Thyroid gland (tissue), 4 donors: ENCODE data around the gene CCDC8. TPM values are rescaled to one million over a fixed set of nuclear protein-coding genes. Genes with fewer than 3 reads are reported as not detected.

Experiments
- DNase-seq, 2 donors: peaks; one replicate each; pipeline ENCODE4 v3.0.0-alpha.2; 2019
- H3K27ac ChIP-seq, 3 donors: fragments of 200-600 bp; sonication (generic); 1 replicate in 2 of 3; 2 replicates in 1 of 3; pipeline ENCODE4 v1.5.1; 2016 to 2019; ENCODE audit warnings: mild to moderate bottlenecking in 1 of 3, moderate library complexity in 1 of 3
- H3K27me3 ChIP-seq: fragments of 200-600 bp; sonication (generic); one replicate; pipeline ENCODE4 v1.5.1; 2019
- H3K36me3 ChIP-seq, 2 donors: fragments of 200-600 bp; sonication (generic); one replicate each; pipeline ENCODE4 v1.5.1; 2016 to 2019
- H3K4me1 ChIP-seq, 2 donors: fragments of 200-600 bp; sonication (generic); one replicate each; pipeline ENCODE4 v1.5.1; 2017 to 2019
- H3K4me3 ChIP-seq, 3 donors: fragments of 200-600 bp; sonication (generic); replicated peaks in 1 of 3; 1 replicate in 2 of 3; 2 replicates in 1 of 3; pipeline ENCODE4 v1.5.1; 2016; ENCODE audit warnings: mild to moderate bottlenecking in 1 of 3
- H3K9me3 ChIP-seq: fragments of 200-600 bp; sonication (generic); one replicate; pipeline ENCODE4 v1.5.1; 2017
- CTCF ChIP-seq, 6 experiments: fragments of 200-600 bp in 3 of 6; fragments of 450-650 bp in 3 of 6; sonication (generic) in 3 of 6; IDR thresholded peaks; one replicate each; pipeline ENCODE4 v1.5.1; 2016 to 2019; ENCODE audit warnings: antibody characterized with exemption in 6 of 6, mild to moderate bottlenecking in 2 of 6, inconsistent platforms in 1 of 6, moderate library complexity in 1 of 6
- POLR2A ChIP-seq, 2 donors: fragments of 450-650 bp; IDR thresholded peaks; one replicate each; pipeline ENCODE4 v1.6.1; 2017; ENCODE audit warnings: antibody characterized with exemption in 2 of 2, mild to moderate bottlenecking in 2 of 2, moderate library complexity in 1 of 2
- WGBS, 2 donors: methylation state at CpG; one replicate each; pipeline ENCODE4 v1.1.5; 2017; 5-methylcytosine and 5-hydroxymethylcytosine counted together
- intact Hi-C: fragments of 100-400 bp; cut with DNase I; formaldehyde crosslinking; loops from one replicate; pipeline ENCODE4 v1.15.1; 2023
- total RNA-seq, 4 donors: library from RNA; depleted of rRNA; stranded (reverse); fragments of >200 nt; gene quantifications; one replicate each; pipeline ENCODE4 v1.2.3, GENCODE V29; 2016

CCDC8 gene
- total RNA-seq, 4 donors from 2014 or later = 16.8 to 34.9 (median 29.3) TPM

DNA sequence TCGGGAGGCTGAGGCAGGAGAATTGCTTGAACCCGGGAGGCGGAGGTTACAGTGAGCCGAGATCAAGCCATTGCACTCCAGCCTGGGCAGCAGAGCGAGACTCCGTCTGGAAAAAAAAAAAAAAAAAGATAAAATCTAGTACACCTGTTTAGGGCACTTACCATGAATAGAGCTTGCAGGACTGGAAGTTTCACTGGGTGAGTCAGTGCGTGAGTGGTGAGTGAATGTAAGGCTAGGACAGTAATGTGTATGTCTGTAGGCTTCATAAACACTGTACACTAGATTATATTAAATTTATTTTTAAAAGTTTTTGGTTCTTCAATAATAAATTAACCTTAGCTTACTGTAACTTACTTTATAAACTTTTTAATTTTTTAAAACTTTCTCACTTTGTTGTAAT is 43.5 kb downstream of the CCDC8 start:
- Histone ChIP-seq H3K27me3 (no peaks in the 10 kb centered on the region), H3K4me3 (no peak overlapping the region), H3K27ac (no peak overlapping the region), H3K9me3 (no peaks in the 10 kb centered on the region), H3K36me3 (peaks cover 4 to 5% of the 10 kb centered on the region in 2 donors), H3K4me1 (peaks cover 23 to 28% of the 10 kb centered on the region in 2 donors)
- 80 to 82% methylated on average over 7 of the region's 7 CpGs for WGBS, 2 donors
- intact Hi-C loops = loop anchor here (2.0 kb wide), 1 partner anchor 21 kb away; no protein-coding TSS in a partner anchor
- DNase-seq = no peak
- TF ChIP-seq CTCF (IDR thresholded peaks at IDR 0.05) = no peak
- TF ChIP-seq POLR2A (IDR thresholded peaks at IDR 0.05) = no peak

GRCh38 chr19:46368116-46368515 is 45.2 kb downstream of the CCDC8 start:
- WGBS, 2 donors = 89 to 94% methylated on average over 7 of the region's 7 CpGs
- no peak for DNase-seq

DNA sequence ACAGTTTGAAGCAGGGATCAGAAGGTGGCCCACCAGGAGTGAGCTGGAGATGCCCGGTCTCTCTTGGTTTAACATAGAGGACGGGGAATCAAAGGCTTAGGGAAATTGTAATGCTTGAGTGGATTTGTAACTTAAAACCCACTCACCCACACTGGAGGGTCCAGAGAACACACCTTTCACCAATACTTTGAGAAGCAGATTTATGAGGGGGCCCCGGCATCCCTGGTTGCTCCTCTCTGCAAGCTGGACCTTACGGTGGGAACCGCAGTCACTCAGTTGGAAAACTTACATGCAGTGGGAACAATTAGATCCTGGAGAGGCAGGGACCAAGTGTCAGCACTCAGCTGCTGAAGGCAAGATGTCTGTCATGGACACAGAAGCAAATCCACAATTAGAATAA is 45.9 kb downstream of the CCDC8 start:
- TF ChIP-seq CTCF (IDR thresholded peaks at IDR 0.05) (no peak), POLR2A (IDR thresholded peaks at IDR 0.05) (no peak)
- H3K9me3 ChIP-seq = no peaks in the 10 kb centered on the region
- no peak overlapping the region for H3K4me3 ChIP-seq
- no peak overlapping the region for H3K27ac ChIP-seq
- H3K36me3 ChIP-seq = peaks cover 10 to 11% of the 10 kb centered on the region in 2 donors
- no peak for DNase-seq
- peaks cover 1 to 6% of the 10 kb centered on the region in 2 donors for H3K4me1 ChIP-seq
- intact Hi-C loops = no loop called here
- WGBS, 2 donors = 85 to 92% methylated on average over 5 of the region's 5 CpGs
- no peaks in the 10 kb centered on the region for H3K27me3 ChIP-seq

More at GRCh38 chr19:46368116-46368515, 45.2 kb downstream of the CCDC8 start:
- H3K36me3 ChIP-seq = peaks cover 10 to 11% of the 10 kb centered on the region in 2 donors
- intact Hi-C loops = loop anchor here (2.0 kb wide), 1 partner anchor 19 kb away; no protein-coding TSS in a partner anchor
- H3K4me1 ChIP-seq = peaks cover 8 to 11% of the 10 kb centered on the region in 2 donors
- no peaks in the 10 kb centered on the region for H3K27me3 ChIP-seq
- no peaks in the 10 kb centered on the region for H3K9me3 ChIP-seq
- H3K27ac ChIP-seq = no peak overlapping the region
- no peak overlapping the region for H3K4me3 ChIP-seq
- TF ChIP-seq CTCF (IDR thresholded peaks at IDR 0.05) = no peak
- no peak for TF ChIP-seq POLR2A (IDR thresholded peaks at IDR 0.05)

DNA sequence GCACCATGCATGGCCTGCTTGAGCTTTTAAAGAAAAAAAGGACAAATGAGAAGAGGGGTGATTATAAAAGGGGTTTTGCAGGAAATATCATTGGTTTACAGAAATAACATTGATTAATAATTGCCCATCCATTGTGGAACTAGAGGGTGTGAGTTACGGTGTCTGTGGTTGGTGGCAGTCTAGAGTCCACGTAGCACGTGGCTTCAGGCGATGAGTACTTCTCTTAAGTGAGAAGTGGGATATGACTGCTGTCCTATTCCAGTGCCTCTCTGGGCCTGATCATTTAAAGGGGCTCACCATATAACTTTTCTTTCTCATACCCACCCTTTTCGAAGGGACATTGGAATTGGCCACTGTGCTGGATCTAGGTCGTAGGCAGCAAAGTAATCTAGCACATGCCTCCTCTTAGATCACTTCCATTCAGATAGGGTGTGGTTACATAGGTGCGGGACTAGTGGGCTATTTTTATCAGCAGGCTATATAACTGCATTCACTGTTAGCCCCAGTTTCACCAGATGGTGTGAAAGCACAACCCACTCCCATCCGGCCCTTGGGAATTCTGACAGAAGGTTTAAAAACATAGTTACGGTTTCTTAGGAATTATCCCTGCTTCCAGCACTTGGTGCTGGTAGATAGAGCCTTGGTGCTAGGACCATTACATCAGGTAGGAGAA is 46.6 kb downstream of the CCDC8 start:
- intact Hi-C loops = no loop called here
- Histone ChIP-seq H3K27me3 (no peaks in the 10 kb centered on the region), H3K36me3 (peaks cover 10 to 11% of the 10 kb centered on the region in 2 donors), H3K9me3 (no peaks in the 10 kb centered on the region), H3K27ac (no peak overlapping the region), H3K4me1 (peaks cover 0 to 6% of the 10 kb centered on the region in 2 donors), H3K4me3 (no peak overlapping the region)
- TF ChIP-seq CTCF (IDR thresholded peaks at IDR 0.05) (no peak), POLR2A (IDR thresholded peaks at IDR 0.05) (no peak)
- no peak for DNase-seq
- WGBS, 2 donors = 88 to 95% methylated on average over 9 of the region's 9 CpGs

GRCh38 chr19:46365561-46365960 is 47.8 kb downstream of the CCDC8 start:
- Histone ChIP-seq H3K36me3 (peaks cover 10 to 11% of the 10 kb centered on the region in 2 donors), H3K27me3 (no peaks in the 10 kb centered on the region), H3K27ac (no peak overlapping the region), H3K9me3 (no peaks in the 10 kb centered on the region), H3K4me3 (no peak overlapping the region), H3K4me1 (peaks cover 0 to 3% of the 10 kb centered on the region in 2 donors)
- intact Hi-C loops = no loop called here
- no peak for TF ChIP-seq POLR2A (IDR thresholded peaks at IDR 0.05)
- no peak for TF ChIP-seq CTCF (IDR thresholded peaks at IDR 0.05)
- 92 to 96% methylated on average over 4 of the region's 4 CpGs for WGBS, 2 donors
- DNase-seq = no peak
